GM19099 (cell line): ENCODE results near the gene SLC1A6.

Experiments
- POLR2A ChIP-seq: IDR thresholded peaks from 3 replicates; pipeline ENCODE4 v1.6.1; 2011; ENCODE audit warnings: low read depth; ENCODE audit not compliant: insufficient read length; ENCODE audit errors: extremely low read depth

Gene SLC1A6

GRCh38 chr19:14915116-14915515 is 64.5 kb downstream of the SLC1A6 start:
- no peak for TF ChIP-seq POLR2A

DNA sequence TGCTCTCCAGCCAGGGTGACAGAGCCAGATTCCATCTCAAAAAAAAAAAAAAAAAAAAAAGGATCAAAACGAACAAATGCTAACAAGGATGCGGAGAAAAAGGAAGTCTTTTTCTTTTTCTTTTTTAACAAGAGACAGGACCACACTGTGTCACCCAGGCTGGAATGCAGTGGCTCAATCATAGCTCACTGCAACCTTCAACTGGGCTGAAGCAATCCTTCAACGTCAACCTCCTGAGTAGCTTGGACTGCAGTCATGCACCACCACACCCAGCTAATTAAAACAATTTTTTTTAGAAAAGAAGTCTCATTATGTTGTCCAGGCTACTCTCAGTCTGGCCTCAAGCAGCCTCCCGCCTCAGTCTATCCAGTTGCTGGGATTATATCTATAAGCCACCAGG is 73.0 kb downstream of the SLC1A6 start:
- TF ChIP-seq POLR2A, result no peak

- TF ChIP-seq POLR2A, result no peak
Observed at GRCh38 chr19:14901675-14902260, 77.9 kb downstream of the SLC1A6 start.
